Measurements from ENCODE around the gene PALD1. TPM values are rescaled to one million over a fixed set of nuclear protein-coding genes. Genes with fewer than 3 reads are reported as not detected.

PALD1 gene
- total RNA-seq, 1 donor: not detected

GRCh38 chr10:70571636-70572439 lies 93.3 kb downstream of the PALD1 start:
- no peak for DNase-seq (ENCODE audit: low read depth)

GRCh38 chr10:70573599-70574506 lies 95.3 kb downstream of the PALD1 start:
- no peak overlapping the region for H3K4me3 ChIP-seq (ENCODE audit: low read depth, low read length)
- no peak for TF ChIP-seq CTCF (IDR thresholded peaks at IDR 0.05; ENCODE audit: insufficient read depth, low read depth, low read length)
- DNase-seq (ENCODE audit: low read depth): no peak

More at GRCh38 chr10:70571636-70572439, 93.3 kb downstream of the PALD1 start:
- H3K4me3 ChIP-seq (ENCODE audit: low read depth, low read length): no peak overlapping the region
- TF ChIP-seq CTCF (IDR thresholded peaks at IDR 0.05; ENCODE audit: insufficient read depth, low read depth, low read length): no peak

- H3K4me3 ChIP-seq (ENCODE audit: low read depth, low read length): no peak overlapping the region
- TF ChIP-seq CTCF (IDR thresholded peaks at IDR 0.05; ENCODE audit: insufficient read depth, low read depth, low read length): no peak
- no peak for DNase-seq (ENCODE audit: low read depth)
These were observed 96.9 kb downstream of the PALD1 start for GRCh38 chr10:70575486-70575873.

GRCh38 chr10:70575874-70576802 lies 97.6 kb downstream of the PALD1 start:
- no peak for TF ChIP-seq CTCF (IDR thresholded peaks at IDR 0.05; ENCODE audit: insufficient read depth, low read depth, low read length)
- peak; percentile 76 for DNase-seq (ENCODE audit: low read depth)
- no peak overlapping the region for H3K4me3 ChIP-seq (ENCODE audit: low read depth, low read length)

GRCh38 chr10:70576803-70577517 lies 98.4 kb downstream of the PALD1 start:
- TF ChIP-seq CTCF (IDR thresholded peaks at IDR 0.05; ENCODE audit: insufficient read depth, low read depth, low read length): no peak
- H3K4me3 ChIP-seq (ENCODE audit: low read depth, low read length): no peak overlapping the region
- DNase-seq (ENCODE audit: low read depth): no peak
